Heart right ventricle (tissue), 16 donors: Measurements from ENCODE around the gene CREBL2. TPM values are rescaled to one million over a fixed set of nuclear protein-coding genes. Genes with fewer than 3 reads are reported as not detected.
A peak's percentile ranks its signal among the peaks of the same experiment; 100 is the strongest.
"Not testable (repeated sequence)": the region's sequence is repeated elsewhere in the genome, so short reads cannot be mapped to it uniquely, and the experiment has no call there.

Experiments
- ATAC-seq, 8 donors: fragments of 200-7000 bp; cut with Tn5 transposase; one replicate each; pipeline ENCODE4 v1.9.1; 2020; ENCODE audit warnings: mild to moderate bottlenecking in 8 of 8, moderate library complexity in 8 of 8, moderate number of reproducible peaks in 1 of 8
- DNase-seq, 2 donors: peaks; one replicate each; pipeline ENCODE4 v3.0.0-alpha.2; 2020
- H3K27ac ChIP-seq, 10 donors: fragments of 200-600 bp; sonication (generic) in 2 of 10; one replicate each; pipeline versions ENCODE4 v1.5.0 to v1.8.0; 2020 to 2022; ENCODE audit warnings: mild to moderate bottlenecking in 3 of 10
- H3K27me3 ChIP-seq, 7 donors: fragments of 200-600 bp; one replicate each; pipeline ENCODE4 v1.8.0; 2021 to 2022; ENCODE audit warnings: mild to moderate bottlenecking in 2 of 7
- H3K36me3 ChIP-seq, 9 donors: fragments of 200-600 bp; sonication (generic) in 1 of 9; one replicate each; pipeline versions ENCODE4 v1.5.0 to v1.8.0; 2020 to 2022; ENCODE audit warnings: mild to moderate bottlenecking in 2 of 9
- H3K4me1 ChIP-seq, 9 donors: fragments of 200-600 bp; sonication (generic) in 1 of 9; one replicate each; pipeline versions ENCODE4 v1.5.0 to v1.8.0; 2020 to 2022; ENCODE audit warnings: mild to moderate bottlenecking in 4 of 9
- H3K4me3 ChIP-seq, 10 donors: fragments of 200-600 bp; sonication (generic) in 2 of 10; one replicate each; pipeline versions ENCODE4 v1.5.0 to v1.8.0; 2020 to 2022; ENCODE audit warnings: mild to moderate bottlenecking in 7 of 10, moderate library complexity in 2 of 10
- H3K9me3 ChIP-seq, 11 donors: fragments of 200-600 bp in 10 of 11; sonication (generic) in 2 of 11; one replicate each; pipeline versions ENCODE4 v1.5.0 to v1.8.0; 2013 to 2022; ENCODE audit warnings: mild to moderate bottlenecking in 2 of 11, control low read depth in 1 of 11, moderate library complexity in 1 of 11
- WGBS, 2 donors: extraction: QIAGEN DNeasy Blood & Tissue Kit; methylation state at CpG; one replicate each; pipeline ENCODE4 v1.1.7; 2013; ENCODE audit warnings: inconsistent platforms in 1 of 2; 5-methylcytosine and 5-hydroxymethylcytosine counted together
- intact Hi-C, 10 donors: fragments of 100-400 bp; cut with DNase I; formaldehyde crosslinking; loops; one replicate each; pipeline versions ENCODE4 v1.11.1 to v1.14.2; 2022
- polyA plus RNA-seq, 2 donors: library from polyadenylated mRNA; stranded (reverse); fragments of 200-250 nt; gene quantifications; one replicate each; pipeline ENCODE4 v1.2.3, GENCODE V29; 2013
- total RNA-seq, 10 donors: library from RNA; stranded (reverse); fragmentation: NEBNext Ultra II Directional in 3 of 10; extraction: Animal tissue kit (Norgen Biotek cat#: 25700) in 3 of 10; gene quantifications; one replicate each; pipeline versions ENCODE4 v1.2.1 to v1.2.4, GENCODE V29; 2021 to 2023
- TF ChIP-seq, protein P1 (sequence below), 9 donors: fragments of 200-600 bp; sonication (generic) in 2 of 9; IDR thresholded peaks; one replicate each; pipeline versions ENCODE4 v1.5.0 to v1.8.0; 2021 to 2022; ENCODE audit warnings: antibody characterized with exemption in 9 of 9, mild to moderate bottlenecking in 5 of 9, moderate library complexity in 1 of 9
- donor health status: Arrhythmogenic right ventricular cardiomyopathy.
- donor health status: ischemic (EF 13 %, LVEDD 7.1; RV severe dilation, severe dysfunction).
- donor health status: healthy with polysubstance abuse.
- donor health status: DM: no; HTN: yes; CAD: no.
- donor health status: DM: no; HTN: no; CAD: no.
- donor health status: ischemic (EF 25% LVEDD 6.9; RV normal size, moderate dysfunction).
- donor health status: ischemic (EF 25% LVEDD 5.7; RV mildly dilated, moderate dysfunction).
- donor health status: healthy.
- donor health status: DM: yes; HTN: yes; CAD: no.
- donor health status: Ischemic cardiomyopathy.
- donor health status: ischemic (EF 35%, LVEDD 5.7; RV mildly dilated, moderate dysfunction).
- donor health status: nonischemic (EF 11% LVEDD 7.7; RV severe dilation, severe dysfunction).
- donor health status: DM: yes; HTN: yes; CAD: no.
- donor health status: PGD.
- donor health status: ischemic (EF 29% LVEDD 5.4; RV normal size, mild dysfunction).
- donor health status: nonischemic (EF 23%, LVEDD 6.1; RV moderate dilation, normal function).

The CREBL2 gene
- total and polyA plus RNA-seq, 12 donors, result 9.3 to 26.4 (median 18.3) TPM

- intact Hi-C loops, result loop anchor here in 9 of 10 donors (2.0 to 10.0 kb wide), 12 partner anchors 49 to 481 kb away; partner anchors contain the start of genes CDKN1B (in 2 of the 9), CREBL2 (in 1 of the 9) and GPR19 (in 1 of the 9)
- Histone ChIP-seq H3K4me1 (peaks cover 0 to 40% (median 32%) of the 10 kb centered on the region in 9 donors), H3K27me3 (no peaks in the 10 kb centered on the region), H3K9me3 (peaks cover 0 to 7% (median 0%) of the 10 kb centered on the region in 11 donors), H3K36me3 (no peaks in the 10 kb centered on the region), H3K27ac (peak overlapping the region; percentile 98 to 100 (median 100)), H3K4me3 (peak overlapping the region; percentile 26 to 89 (median 74))
- no peak for DNase-seq
- ATAC-seq, result no peak
- 44 to 48% methylated on average over 11 of the region's 11 CpGs for WGBS, 2 donors
- TF ChIP-seq, protein P1, sequence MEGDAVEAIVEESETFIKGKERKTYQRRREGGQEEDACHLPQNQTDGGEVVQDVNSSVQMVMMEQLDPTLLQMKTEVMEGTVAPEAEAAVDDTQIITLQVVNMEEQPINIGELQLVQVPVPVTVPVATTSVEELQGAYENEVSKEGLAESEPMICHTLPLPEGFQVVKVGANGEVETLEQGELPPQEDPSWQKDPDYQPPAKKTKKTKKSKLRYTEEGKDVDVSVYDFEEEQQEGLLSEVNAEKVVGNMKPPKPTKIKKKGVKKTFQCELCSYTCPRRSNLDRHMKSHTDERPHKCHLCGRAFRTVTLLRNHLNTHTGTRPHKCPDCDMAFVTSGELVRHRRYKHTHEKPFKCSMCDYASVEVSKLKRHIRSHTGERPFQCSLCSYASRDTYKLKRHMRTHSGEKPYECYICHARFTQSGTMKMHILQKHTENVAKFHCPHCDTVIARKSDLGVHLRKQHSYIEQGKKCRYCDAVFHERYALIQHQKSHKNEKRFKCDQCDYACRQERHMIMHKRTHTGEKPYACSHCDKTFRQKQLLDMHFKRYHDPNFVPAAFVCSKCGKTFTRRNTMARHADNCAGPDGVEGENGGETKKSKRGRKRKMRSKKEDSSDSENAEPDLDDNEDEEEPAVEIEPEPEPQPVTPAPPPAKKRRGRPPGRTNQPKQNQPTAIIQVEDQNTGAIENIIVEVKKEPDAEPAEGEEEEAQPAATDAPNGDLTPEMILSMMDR (IDR thresholded peaks at IDR 0.05), result no peak
Measured at GRCh38 chr12:12563290-12563928, 48.3 kb upstream of the CREBL2 start.

DNA sequence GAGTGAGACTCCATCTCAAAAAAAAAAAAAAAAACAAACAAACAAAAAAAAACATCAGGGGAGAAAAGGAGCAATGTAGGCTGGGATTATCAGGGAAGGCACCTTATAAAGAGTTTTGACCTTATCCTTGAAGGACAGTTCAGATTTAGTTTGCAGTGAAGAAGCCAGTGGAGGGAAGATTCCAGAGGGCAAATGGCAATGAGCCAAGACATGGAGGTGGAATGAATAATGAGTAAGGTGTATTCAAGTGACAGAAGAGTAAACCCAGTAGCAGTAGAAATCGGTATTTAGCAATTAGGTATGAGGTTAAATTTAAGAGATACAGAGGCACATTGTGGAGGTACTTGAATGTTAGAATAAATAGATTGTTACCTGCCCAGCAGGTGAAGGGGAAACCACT lies 46.8 kb upstream of the CREBL2 start:
- no peak overlapping the region for H3K27ac ChIP-seq
- peaks cover 0 to 7% (median 0%) of the 10 kb centered on the region in 11 donors for H3K9me3 ChIP-seq
- no peak overlapping the region for H3K4me3 ChIP-seq
- TF ChIP-seq, protein P1 (IDR thresholded peaks at IDR 0.05), result no peak
- no peaks in the 10 kb centered on the region for H3K27me3 ChIP-seq
- H3K4me1 ChIP-seq, result peaks cover 0 to 25% (median 18%) of the 10 kb centered on the region in 9 donors
- ATAC-seq, result no peak
- no peak for DNase-seq
- intact Hi-C loops, result loop anchor here in 9 of 10 donors (1.0 to 10.0 kb wide), 14 partner anchors 47 to 483 kb away; partner anchors contain the start of genes CDKN1B (in 2 of the 9), CREBL2 (in 1 of the 9) and GPR19 (in 1 of the 9)
- WGBS, 2 donors, result 95% methylated on average over 1 of the region's 1 CpG
- H3K36me3 ChIP-seq, result no peaks in the 10 kb centered on the region

GRCh38 chr12:12565971-12566370 lies 45.7 kb upstream of the CREBL2 start:
- H3K4me3 ChIP-seq, H3K27ac ChIP-seq, ATAC-seq, H3K36me3 ChIP-seq, H3K27me3 ChIP-seq, H3K9me3 ChIP-seq, DNase-seq: not testable (repeated sequence)
- intact Hi-C loops, result loop anchor here in 6 of 10 donors (2.0 to 10.0 kb wide), 5 partner anchors 89 to 194 kb away; no protein-coding TSS in a partner anchor
- peaks cover 0 to 14% (median 10%) of the 10 kb centered on the region in 9 donors for H3K4me1 ChIP-seq
- 97 to 98% methylated on average over 9 to 20 of the region's 32 CpGs for WGBS, 2 donors

GRCh38 chr12:12572659-12573058 lies 39.0 kb upstream of the CREBL2 start:
- DNase-seq, result no peak
- Histone ChIP-seq H3K9me3 (no peaks in the 10 kb centered on the region), H3K36me3 (no peaks in the 10 kb centered on the region), H3K4me1 (no peaks in the 10 kb centered on the region), H3K27me3 (no peaks in the 10 kb centered on the region), H3K4me3 (no peak overlapping the region), H3K27ac (no peak overlapping the region)
- TF ChIP-seq, protein P1 (IDR thresholded peaks at IDR 0.05), result no peak
- ATAC-seq, result no peak
- intact Hi-C loops, result no loop called here
- WGBS, 2 donors, result 95 to 96% methylated on average over 3 of the region's 3 CpGs

DNA sequence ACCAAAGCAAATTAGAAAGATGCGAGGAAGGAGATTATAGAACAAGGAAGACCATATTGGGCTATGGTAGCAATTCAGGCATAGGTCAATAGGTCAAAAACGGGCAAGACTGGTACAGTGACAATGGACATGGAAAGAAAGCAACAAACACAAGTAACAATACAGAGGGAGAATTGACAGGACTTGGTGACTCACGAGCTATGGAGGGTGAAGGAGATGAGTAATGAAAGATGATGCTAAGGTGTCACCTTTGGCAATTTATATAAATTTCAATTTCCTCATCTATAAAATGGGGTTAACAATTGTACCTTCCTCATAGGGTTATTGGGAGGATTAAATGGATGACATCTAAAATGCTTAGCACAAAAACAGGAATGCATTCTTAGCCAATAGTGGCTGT lies 33.9 kb upstream of the CREBL2 start:
- H3K9me3 ChIP-seq, result no peaks in the 10 kb centered on the region
- intact Hi-C loops, result no loop called here
- DNase-seq (no peak), ATAC-seq (no peak)
- TF ChIP-seq, protein P1 (IDR thresholded peaks at IDR 0.05), result no peak
- no peaks in the 10 kb centered on the region for H3K4me1 ChIP-seq
- 83 to 85% methylated on average over 3 of the region's 3 CpGs for WGBS, 2 donors
- H3K4me3 ChIP-seq, result no peak overlapping the region
- H3K27ac ChIP-seq, result no peak overlapping the region
- no peaks in the 10 kb centered on the region for H3K27me3 ChIP-seq
- H3K36me3 ChIP-seq, result no peaks in the 10 kb centered on the region

DNA sequence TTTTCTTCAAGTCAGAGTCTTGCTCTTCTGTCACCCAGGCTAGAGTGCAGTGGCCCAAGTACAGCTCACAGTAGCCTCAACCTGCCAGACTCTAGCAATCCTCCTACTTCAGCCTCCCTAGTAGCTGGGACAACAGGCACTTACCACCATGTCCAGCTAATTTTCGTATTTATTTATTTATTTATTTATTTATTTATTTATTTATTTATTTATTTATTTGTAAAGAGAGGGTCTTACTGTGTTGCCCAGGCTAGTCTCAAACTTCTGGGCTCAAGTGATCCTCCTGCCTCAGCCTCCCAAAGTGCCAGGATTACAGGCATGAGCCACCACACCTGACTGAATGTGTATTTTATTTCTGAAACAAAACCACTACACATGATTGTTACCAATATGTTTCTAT lies 31.0 kb upstream of the CREBL2 start:
- ATAC-seq, H3K27me3 ChIP-seq, DNase-seq, H3K4me3 ChIP-seq, H3K36me3 ChIP-seq, H3K9me3 ChIP-seq, H3K27ac ChIP-seq, intact Hi-C loops: not testable (repeated sequence)
- 89 to 91% methylated on average over 1 of the region's 1 CpG for WGBS, 2 donors
- peaks cover 0 to 10% (median 0%) of the 10 kb centered on the region in 9 donors for H3K4me1 ChIP-seq
